ENCODE results near the gene EPHA2. TPM values are rescaled to one million over a fixed set of nuclear protein-coding genes. Genes with fewer than 3 reads are reported as not detected.
"Not testable (repeated sequence)": the region's sequence is repeated elsewhere in the genome, so short reads cannot be mapped to it uniquely, and the experiment has no call there.

The EPHA2 gene
- total and polyA plus RNA-seq, 12 donors: 0.83 to 49.5 (median 14.8) TPM

DNA sequence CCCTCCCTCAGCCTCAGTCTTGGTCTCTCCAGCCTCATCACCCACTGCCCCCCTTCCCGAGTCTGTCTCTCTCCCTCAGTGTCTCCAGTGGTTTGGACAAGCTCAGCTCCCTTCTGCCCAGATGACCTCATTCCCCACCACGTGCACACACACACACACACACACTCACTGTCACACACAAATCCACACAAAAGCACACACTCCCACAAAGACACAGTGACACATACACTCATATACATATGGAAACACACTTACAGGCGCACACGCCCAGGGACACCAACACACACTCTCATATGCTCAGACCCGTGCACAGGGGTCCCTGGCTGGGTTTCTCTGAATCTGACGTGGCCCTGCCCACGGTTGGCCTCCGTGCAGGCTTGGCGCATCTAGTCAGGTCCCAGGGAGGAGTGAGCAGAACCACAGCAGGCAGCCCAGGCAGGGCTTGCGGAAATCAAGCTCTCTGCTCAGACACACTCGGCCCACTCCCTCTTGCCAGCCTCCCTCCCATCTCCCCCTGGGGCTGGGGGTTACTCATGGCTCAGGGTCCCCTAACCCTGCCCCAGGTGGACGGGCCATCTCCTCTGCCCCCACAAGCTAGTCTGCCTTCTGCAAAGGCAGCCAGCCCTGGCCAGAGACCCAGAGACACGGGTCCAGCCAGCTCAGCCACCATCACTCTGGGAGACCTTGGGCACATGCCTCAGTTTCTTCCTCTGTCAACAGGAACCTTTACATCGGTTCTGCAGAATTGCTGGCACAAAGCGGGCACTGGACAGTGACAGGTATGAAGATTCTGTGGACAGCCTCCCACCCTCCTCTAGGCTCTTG, 43.9 kb downstream of the EPHA2 start:
- H3K36me3 ChIP-seq (replicated peaks in 1 of 2): no peaks in the 10 kb centered on the region
- DNase-seq: no peak
- H3K27ac ChIP-seq: no peak overlapping the region
- TF ChIP-seq, protein P1, sequence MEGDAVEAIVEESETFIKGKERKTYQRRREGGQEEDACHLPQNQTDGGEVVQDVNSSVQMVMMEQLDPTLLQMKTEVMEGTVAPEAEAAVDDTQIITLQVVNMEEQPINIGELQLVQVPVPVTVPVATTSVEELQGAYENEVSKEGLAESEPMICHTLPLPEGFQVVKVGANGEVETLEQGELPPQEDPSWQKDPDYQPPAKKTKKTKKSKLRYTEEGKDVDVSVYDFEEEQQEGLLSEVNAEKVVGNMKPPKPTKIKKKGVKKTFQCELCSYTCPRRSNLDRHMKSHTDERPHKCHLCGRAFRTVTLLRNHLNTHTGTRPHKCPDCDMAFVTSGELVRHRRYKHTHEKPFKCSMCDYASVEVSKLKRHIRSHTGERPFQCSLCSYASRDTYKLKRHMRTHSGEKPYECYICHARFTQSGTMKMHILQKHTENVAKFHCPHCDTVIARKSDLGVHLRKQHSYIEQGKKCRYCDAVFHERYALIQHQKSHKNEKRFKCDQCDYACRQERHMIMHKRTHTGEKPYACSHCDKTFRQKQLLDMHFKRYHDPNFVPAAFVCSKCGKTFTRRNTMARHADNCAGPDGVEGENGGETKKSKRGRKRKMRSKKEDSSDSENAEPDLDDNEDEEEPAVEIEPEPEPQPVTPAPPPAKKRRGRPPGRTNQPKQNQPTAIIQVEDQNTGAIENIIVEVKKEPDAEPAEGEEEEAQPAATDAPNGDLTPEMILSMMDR (IDR thresholded peaks at IDR 0.05): no peak
- no peak for TF ChIP-seq POLR2A (IDR thresholded peaks at IDR 0.05)
- no peaks in the 10 kb centered on the region for H3K27me3 ChIP-seq
- peaks cover 0 to 6% (median 0%) of the 10 kb centered on the region in 3 donors for H3K9me3 ChIP-seq (replicated peaks in 1 of 3)
- intact Hi-C loops (cut with DNase I): no loop called here
- WGBS, 4 donors: 67 to 80% (median 79%) methylated on average over 5 to 15 of the region's 15 CpGs
- no peak overlapping the region for H3K4me3 ChIP-seq
- H3K4me1 ChIP-seq (replicated peaks in 1 of 2): peaks cover 0 to 5% of the 10 kb centered on the region in 2 donors

DNA sequence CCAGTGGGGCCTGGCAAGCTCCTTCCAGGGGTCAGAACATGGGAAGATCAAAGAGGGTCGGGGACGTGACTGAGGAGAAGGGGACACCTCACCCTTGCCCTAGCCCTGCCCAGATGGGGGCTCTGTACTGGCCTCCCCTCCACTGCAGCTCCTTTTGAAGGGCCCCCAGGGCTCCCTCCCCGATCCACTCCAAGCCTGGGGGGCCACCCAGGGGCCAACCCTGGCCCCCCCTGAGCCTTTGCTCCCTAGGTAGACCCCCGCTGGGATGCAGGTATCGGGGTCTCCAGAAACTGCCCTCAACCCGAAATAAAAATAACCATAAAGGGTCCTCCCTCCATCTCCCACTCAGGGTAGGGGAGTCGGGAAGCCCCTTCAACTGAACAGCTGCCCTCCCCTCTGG, 45.0 kb downstream of the EPHA2 start:
- no peak for DNase-seq
- peaks cover 0 to 5% of the 10 kb centered on the region in 2 donors for H3K4me1 ChIP-seq (replicated peaks in 1 of 2)
- no peak overlapping the region for H3K4me3 ChIP-seq
- no peaks in the 10 kb centered on the region for H3K27me3 ChIP-seq
- no peaks in the 10 kb centered on the region for H3K36me3 ChIP-seq (replicated peaks in 1 of 2)
- intact Hi-C loops (cut with DNase I): no loop called here
- TF ChIP-seq, protein P1 (IDR thresholded peaks at IDR 0.05): no peak
- no peak for TF ChIP-seq POLR2A (IDR thresholded peaks at IDR 0.05)
- no peak overlapping the region for H3K27ac ChIP-seq
- WGBS, 4 donors: 88 to 94% (median 93%) methylated on average over 5 to 7 of the region's 7 CpGs
- peaks cover 0 to 6% (median 0%) of the 10 kb centered on the region in 3 donors for H3K9me3 ChIP-seq (replicated peaks in 1 of 3)

DNA sequence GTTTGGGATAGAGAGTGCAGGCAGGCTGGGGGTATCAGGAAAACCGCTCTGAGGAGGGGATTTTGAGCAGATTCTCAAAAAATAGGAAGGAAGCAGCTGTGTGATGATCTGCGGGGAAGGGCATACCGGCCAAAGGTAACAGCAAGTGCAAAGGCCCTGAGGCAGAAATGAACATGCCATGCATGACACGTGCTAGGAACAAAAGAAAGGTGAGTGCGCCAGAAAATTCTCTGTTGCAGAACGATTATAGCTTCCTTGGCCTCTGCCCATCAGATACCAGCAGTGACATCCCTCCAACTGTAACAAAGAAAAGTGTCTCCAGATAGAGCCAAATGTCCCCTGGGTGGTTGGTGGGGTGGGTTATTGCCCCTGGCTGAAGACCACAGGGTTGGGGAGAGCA, 45.4 kb downstream of the EPHA2 start:
- Histone ChIP-seq H3K27ac (no peak overlapping the region), H3K4me3 (no peak overlapping the region), H3K36me3 (replicated peaks in 1 of 2) (no peaks in the 10 kb centered on the region), H3K9me3 (replicated peaks in 1 of 3) (peaks cover 0 to 6% (median 0%) of the 10 kb centered on the region in 3 donors), H3K27me3 (no peaks in the 10 kb centered on the region), H3K4me1 (replicated peaks in 1 of 2) (peaks cover 0 to 5% of the 10 kb centered on the region in 2 donors)
- 87 to 91% (median 90%) methylated on average over 6 of the region's 6 CpGs for WGBS, 4 donors
- TF ChIP-seq, protein P1 (IDR thresholded peaks at IDR 0.05): no peak
- no peak for TF ChIP-seq POLR2A (IDR thresholded peaks at IDR 0.05)
- no peak for DNase-seq
- intact Hi-C loops (cut with DNase I): no loop called here

DNA sequence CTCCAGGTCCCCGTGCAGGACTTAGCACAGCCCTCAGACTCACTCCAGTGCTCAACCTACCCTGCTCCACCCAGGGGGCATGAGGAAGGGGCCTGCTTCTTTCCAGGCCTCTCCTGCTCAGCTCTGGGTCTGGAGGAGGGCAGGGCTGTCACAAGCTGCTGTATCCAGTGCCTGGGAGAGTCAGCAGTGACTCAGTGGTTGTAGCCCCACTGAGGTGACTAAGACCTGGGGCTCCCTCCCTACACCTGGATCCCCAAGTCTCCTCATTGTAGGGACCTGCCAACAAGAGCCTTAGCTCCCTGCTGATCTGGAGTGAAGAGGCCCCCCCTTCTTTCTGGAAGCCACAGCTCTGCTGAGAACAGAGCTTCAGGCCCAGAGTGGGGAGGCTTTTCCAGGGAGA, 46.3 kb downstream of the EPHA2 start:
- DNase-seq: no peak
- Histone ChIP-seq H3K9me3 (replicated peaks in 1 of 3) (peaks cover 0 to 6% (median 0%) of the 10 kb centered on the region in 3 donors), H3K4me1 (replicated peaks in 1 of 2) (peaks cover 0 to 5% of the 10 kb centered on the region in 2 donors), H3K27ac (no peak overlapping the region), H3K4me3 (no peak overlapping the region), H3K27me3 (no peaks in the 10 kb centered on the region), H3K36me3 (replicated peaks in 1 of 2) (no peaks in the 10 kb centered on the region)
- WGBS, 4 donors: 75 to 96% methylated on average over 1 of the region's 1 CpG; no CpG with 5 or more reads in 2 of the 4 donors
- intact Hi-C loops (cut with DNase I): no loop called here
- no peak for TF ChIP-seq POLR2A (IDR thresholded peaks at IDR 0.05)
- TF ChIP-seq, protein P1 (IDR thresholded peaks at IDR 0.05): no peak

DNA sequence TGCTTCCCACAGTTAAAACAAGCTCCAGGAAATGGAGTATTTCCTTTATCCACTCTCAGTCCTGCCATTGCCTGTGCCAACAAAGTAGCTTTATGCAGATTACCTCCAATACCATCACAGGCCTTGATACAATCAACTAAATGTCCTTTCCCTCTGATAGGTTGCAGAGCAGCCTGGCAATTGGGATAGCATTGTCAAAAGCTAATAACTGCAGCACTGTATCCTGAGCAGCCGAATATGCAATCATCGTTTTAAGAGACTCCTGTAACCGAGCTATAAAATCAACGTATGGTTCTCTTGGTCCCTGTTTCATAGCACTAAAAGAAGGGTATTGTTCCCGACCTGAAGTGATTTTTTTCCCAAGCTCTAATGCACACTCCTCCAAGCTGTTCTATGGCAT, 48.8 kb downstream of the EPHA2 start:
- WGBS, 4 donors: 63 to 71% (median 67%) methylated on average over 5 of the region's 5 CpGs
- H3K36me3 ChIP-seq (replicated peaks in 1 of 2); H3K27me3 ChIP-seq; intact Hi-C loops (cut with DNase I); H3K4me1 ChIP-seq (replicated peaks in 1 of 2); H3K9me3 ChIP-seq (replicated peaks in 1 of 3); H3K4me3 ChIP-seq; DNase-seq; H3K27ac ChIP-seq: not testable (repeated sequence)

All from adrenal gland (tissue), 12 donors.